NOMO-1 treated with DMSO at 0.1 percent for 48 hours (cell line): ENCODE data around the gene ELP2.
"Not testable (repeated sequence)": the region's sequence is repeated elsewhere in the genome, so short reads cannot be mapped to it uniquely, and the experiment has no call there.

Experiments used
- DNase-seq: peaks from one replicate; lab custom pipeline; 2025; ENCODE audit not compliant: unreplicated experiment; lab: John Stamatoyannopoulos, UW

The ELP2 gene

GRCh38 chr18:36116771-36117170 lies 12.9 kb upstream of the ELP2 start:
- not testable (repeated sequence) for DNase-seq

DNA sequence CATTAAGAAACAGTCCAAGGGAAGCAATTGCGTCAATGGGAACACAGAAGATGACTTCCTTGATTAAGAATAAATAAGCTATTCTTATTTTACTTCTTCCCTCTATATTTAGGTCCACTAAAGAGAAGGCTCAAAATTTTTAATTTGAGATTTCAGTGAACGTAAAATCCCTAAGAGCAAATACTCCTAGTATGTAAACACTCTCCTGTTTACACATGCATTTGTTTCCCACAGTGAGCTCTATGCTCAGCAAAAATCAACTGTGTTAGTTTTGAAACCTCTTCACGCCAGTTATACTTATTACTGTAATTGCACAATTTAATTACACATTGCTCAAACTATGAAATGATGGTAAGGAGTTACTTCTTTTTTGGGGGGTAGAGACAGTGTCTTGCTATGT lies 9.4 kb upstream of the ELP2 start:
- peak; percentile 15 for DNase-seq

DNA sequence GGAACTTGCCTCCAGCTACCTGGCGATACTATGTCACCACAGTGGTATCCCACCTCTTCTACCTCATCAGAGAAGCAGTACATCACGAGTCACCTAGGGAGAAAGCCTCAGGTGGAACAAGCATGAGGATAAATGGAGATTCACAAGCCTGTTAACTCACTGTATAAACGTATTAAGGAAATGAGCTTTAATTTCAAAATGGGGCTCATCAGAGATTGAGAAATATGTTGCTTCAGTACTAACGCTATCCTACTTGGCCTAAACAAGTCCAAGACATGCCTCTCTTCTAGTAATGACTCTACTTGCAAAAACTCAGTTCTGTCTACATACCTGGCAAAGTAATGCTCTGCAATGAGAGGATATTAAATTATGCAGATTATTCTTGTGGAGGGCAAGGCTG lies 4.9 kb upstream of the ELP2 start:
- DNase-seq: no peak

GRCh38 chr18:36126668-36127067 lies 3.0 kb upstream of the ELP2 start:
- DNase-seq: no peak

GRCh38 chr18:36127836-36128529 lies 1.7 kb upstream of the ELP2 start:
- no peak for DNase-seq

DNA sequence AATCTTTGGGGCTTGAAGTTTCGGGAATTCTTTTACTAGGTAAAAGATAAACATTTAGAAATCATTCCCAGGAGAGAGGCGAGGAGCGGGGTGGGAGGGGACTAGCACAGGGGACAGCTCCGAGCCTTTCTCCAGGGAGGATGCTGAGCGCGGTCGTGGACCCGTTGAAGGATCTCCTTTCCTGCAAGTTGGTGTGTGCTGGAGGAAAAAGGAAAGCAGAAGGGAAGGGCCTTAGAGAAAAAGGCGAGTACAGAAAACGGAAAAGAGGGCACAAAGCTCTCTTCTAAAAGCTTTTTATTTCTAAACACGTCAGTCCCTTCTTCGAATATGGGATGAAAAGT lies 1.2 kb upstream of the ELP2 start:
- DNase-seq: no peak

DNA sequence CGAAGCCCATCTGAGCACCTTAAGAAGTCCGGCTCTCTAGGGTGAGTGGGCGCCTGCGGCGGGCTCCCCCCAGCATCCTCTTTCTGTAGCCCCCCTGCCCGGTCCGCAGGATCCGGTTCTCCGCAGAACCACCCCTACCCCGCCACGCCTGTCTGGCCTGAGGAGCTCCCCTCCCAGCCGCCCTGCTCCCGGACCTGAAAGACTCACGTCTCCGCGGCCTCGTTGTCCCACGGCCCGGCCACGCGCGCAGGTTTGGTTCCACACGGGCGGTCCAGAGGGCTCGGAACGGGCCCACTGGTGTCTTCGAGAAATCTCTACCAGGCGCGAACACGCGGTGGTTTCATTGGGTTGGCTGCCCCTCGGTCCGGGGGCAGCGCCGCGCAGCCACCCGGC lies 796 bp upstream of the ELP2 start:
- no peak for DNase-seq

GRCh38 chr18:36130039-36130831 lies 536 bp downstream of the ELP2 start:
- no peak for DNase-seq

GRCh38 chr18:36130883-36131653 lies 1.4 kb downstream of the ELP2 start:
- DNase-seq: peak; percentile 26

GRCh38 chr18:36131692-36132483 lies 2.2 kb downstream of the ELP2 start:
- DNase-seq: no peak

GRCh38 chr18:36132756-36133155 lies 3.1 kb downstream of the ELP2 start:
- no peak for DNase-seq

GRCh38 chr18:36135264-36135663 lies 5.6 kb downstream of the ELP2 start:
- DNase-seq: no peak

DNA sequence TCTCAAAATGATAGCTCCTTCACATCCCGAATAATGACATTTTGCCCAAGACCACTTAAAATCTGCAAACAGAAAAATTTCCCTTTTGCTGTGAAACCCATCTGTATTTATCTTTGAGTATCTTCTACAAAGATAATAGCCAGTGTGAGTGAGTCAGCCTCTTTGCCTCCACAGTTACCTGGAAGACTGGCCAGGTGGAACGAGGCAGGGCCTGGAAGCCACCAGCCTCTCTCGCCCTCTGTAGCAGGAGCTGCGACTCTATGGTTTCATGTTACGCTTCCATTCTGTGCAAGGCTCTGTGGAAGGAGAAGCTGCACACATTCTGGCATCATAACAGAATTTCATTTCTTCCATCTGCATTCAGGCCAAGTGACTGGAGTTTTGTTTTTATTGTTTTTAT lies 9.5 kb downstream of the ELP2 start:
- DNase-seq: no peak

GRCh38 chr18:36141576-36141975 lies 11.9 kb downstream of the ELP2 start:
- DNase-seq: no peak

GRCh38 chr18:36142751-36143150 lies 13.1 kb downstream of the ELP2 start:
- no peak for DNase-seq

- DNase-seq: no peak
Measured at GRCh38 chr18:36143391-36143790, 13.7 kb downstream of the ELP2 start.

- peak; percentile 18 for DNase-seq
Measured at GRCh38 chr18:36149514-36150289, 20.0 kb downstream of the ELP2 start.

GRCh38 chr18:36152781-36153180 lies 23.1 kb downstream of the ELP2 start:
- no peak for DNase-seq

GRCh38 chr18:36153203-36153602 lies 23.5 kb downstream of the ELP2 start:
- DNase-seq: no peak

- DNase-seq: no peak
Measured at GRCh38 chr18:36153771-36154170, 24.1 kb downstream of the ELP2 start.
